Stimulated activated CD4-positive, alpha-beta T cell treated with anti-CD3 and anti-CD28 coated beads, Interleukin-2, amount 100 ng/mL, for 4 hours (primary cell): ENCODE results near the gene TTLL9.
"Not testable (repeated sequence)": the region's sequence is repeated elsewhere in the genome, so short reads cannot be mapped to it uniquely, and the experiment has no call there.

Experiments used
- DNase-seq: peaks from one replicate; pipeline ENCODE4 v3.0.0-alpha.2; 2020; ENCODE audit warnings: low read depth

The TTLL9 gene

GRCh38 chr20:31883829-31884228, 13.4 kb downstream of the TTLL9 start:
- no peak for DNase-seq

DNA sequence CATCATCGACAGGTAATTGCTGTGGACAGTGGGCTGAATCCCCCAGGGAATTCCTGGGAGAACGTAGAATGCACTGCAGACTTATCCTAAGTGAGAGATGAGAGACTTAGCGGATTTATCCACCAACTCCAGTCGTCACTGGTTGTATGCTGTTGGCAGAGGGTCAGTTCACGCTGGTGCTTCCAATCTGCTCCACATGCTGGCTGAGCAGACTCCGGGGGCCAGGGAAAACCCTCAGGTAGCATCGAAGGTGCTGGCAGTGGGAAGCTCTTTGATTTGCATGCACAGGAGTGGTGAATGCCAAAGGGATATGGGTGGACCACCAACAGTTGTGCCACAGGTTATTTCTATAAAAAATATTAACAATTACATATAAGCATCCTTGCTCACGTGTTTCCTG, 20.2 kb downstream of the TTLL9 start:
- no peak for DNase-seq

GRCh38 chr20:31894980-31895675, 24.7 kb downstream of the TTLL9 start:
- no peak for DNase-seq

- DNase-seq, result no peak
These were observed 25.6 kb downstream of the TTLL9 start for GRCh38 chr20:31896049-31896448.

GRCh38 chr20:31897541-31897940, 27.1 kb downstream of the TTLL9 start:
- no peak for DNase-seq

GRCh38 chr20:31901615-31902014, 31.2 kb downstream of the TTLL9 start:
- DNase-seq, result no peak

- no peak for DNase-seq
These were observed 33.4 kb downstream of the TTLL9 start for GRCh38 chr20:31903627-31904386.

DNA sequence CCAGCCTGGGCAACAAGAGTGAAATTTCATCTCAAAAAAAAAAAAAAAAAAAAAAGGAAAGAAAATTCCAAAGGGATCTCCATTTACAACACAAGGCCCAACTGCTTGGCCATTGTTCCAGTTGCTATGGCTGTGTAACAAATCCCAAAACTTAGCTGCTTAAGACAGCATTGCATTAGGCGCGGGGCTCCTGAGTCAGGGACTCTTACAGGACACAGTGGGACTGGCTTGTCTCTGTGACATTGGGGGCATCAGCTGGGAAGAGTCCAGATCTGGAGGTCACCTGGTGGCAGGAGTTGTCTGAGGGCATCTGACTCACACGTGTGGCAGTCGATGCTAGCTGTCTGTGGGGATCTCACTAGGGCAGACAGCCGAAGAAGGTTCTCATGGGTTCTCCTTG, 35.6 kb downstream of the TTLL9 start:
- DNase-seq, result no peak

GRCh38 chr20:31907046-31907445, 36.6 kb downstream of the TTLL9 start:
- DNase-seq, result no peak

DNA sequence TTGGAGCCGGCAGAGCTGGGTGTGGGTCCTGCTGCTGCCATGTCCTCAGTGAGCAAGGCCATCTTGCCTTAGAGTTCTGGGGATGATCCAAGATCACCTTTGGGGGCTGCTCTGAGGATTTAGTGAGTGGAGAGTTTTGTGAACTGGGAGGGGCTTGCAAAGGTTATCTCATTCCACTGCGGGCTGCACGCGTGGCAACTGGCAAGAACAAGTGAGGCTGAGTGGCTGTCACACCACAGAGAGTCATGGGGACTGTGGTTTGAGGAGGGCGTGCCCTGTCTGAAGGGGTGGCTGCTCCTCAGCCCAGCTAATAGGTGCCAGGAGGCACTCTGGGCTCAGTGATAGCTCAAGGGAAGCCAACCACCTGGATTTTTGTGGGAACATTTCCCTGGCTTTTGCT, 37.6 kb downstream of the TTLL9 start:
- DNase-seq, result no peak

- DNase-seq, result no peak
These were observed 38.0 kb downstream of the TTLL9 start for GRCh38 chr20:31908424-31908823.

DNA sequence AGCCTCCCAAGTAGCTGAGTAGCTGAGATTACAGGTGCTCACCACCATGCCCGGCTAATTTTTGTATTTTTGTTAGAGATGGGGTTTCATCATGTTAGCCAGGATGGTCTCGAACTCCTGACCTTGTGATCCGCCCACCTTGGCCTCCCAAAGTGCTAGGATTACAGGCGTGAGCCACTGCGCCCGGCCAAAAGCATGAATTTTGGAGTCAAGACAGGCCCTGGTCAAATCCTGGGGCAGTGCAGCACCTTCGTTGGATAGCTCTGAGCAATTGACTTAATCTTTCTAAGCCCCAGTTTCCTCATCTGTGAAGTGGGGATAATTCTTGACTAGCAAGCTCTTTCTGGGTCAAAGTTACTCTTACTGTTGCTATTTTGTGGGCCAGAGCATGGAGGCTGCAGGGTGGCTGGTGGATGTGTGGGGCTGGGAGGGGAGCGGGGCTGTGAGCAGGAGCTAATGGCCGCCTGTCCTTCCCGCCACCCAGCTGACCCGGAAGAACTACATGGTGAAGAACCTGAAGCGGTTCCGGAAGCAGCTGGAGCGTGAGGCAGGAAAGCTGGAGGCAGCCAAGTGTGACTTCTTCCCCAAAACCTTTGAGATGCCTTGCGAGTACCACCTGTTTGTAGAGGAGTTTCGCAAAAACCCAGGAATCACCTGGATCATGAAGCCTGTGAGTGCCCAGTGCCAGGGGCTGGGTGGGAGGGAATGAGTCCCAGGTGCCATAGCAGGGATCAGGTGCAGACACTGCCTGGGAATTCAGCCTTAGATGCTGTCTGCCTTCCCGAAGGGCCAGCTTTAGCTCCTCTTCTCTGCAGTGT, 39.0 kb downstream of the TTLL9 start:
- no peak for DNase-seq

DNA sequence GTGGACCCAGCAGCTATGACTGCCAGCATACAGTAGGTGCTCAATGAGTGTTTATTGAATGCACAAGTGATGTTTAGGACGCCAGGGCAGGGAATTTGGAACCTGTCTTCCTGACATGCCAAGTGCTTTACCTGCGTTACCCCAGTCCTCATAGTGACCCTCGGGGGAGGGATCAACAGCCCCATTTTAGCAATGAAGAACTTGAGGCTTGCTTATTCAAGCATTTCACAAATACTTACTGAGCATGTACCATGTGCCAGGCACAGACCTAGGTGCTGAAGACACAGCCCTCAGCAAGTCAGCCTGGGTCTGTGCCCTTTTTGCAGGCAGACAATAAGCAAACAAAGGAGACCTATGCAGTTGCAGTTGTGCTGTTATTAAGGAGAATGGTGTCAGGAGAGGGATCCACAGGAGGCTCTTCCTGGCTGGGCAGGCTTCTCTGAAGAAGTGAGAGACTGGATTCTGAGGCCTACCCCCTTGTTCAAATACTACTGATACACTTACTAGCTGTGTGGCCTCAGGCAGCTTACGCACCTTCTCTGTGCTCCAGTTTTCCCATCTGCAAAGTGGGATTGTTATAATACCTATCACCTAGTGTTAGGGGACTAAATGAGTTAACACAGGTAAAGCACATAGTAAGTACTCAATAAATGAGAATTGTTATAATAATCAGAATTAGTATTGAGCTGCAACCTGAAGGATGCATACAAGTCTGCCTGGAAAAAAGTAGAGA, 39.8 kb downstream of the TTLL9 start:
- DNase-seq, result no peak

GRCh38 chr20:31913431-31914157, 43.2 kb downstream of the TTLL9 start:
- no peak for DNase-seq

DNA sequence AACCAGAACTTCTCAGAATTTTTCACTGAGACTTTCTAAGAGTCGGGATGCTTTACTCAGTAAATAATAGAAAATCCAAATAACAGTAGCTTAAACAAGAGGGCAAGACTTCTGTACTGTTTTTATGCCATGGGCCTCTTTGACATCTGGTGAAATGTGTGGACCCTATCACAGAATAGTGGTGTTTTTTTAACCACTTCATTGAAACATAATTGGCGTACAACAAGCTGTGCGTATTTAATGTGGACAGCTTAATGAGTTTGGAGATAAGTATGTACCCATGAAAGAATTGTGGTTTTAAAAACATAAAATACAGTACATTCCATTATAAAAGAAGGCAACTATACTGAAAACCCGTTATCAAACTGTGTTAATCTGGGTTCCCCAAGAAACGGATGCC, 43.7 kb downstream of the TTLL9 start:
- DNase-seq, result no peak

GRCh38 chr20:31915491-31916280, 45.3 kb downstream of the TTLL9 start:
- no peak for DNase-seq

DNA sequence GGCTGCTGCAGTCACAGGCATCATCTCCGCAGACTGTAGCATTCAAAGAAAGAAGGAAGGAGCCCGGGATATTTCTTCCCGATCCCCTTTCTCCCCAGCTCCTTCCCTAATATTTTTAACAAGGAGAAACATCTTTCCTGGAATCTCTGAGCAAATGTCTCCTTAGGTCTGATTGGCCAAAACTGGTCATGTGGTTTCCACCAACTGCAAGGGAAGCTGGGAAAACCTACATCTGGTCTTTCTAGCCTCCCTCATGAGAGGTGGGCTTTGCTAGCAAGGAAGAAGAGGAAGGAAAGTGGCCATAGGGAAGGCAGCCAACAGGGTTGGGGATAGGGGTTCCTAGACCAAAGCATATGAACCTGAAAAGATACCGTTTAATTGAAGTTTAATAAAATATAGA, 46.3 kb downstream of the TTLL9 start:
- no peak for DNase-seq

DNA sequence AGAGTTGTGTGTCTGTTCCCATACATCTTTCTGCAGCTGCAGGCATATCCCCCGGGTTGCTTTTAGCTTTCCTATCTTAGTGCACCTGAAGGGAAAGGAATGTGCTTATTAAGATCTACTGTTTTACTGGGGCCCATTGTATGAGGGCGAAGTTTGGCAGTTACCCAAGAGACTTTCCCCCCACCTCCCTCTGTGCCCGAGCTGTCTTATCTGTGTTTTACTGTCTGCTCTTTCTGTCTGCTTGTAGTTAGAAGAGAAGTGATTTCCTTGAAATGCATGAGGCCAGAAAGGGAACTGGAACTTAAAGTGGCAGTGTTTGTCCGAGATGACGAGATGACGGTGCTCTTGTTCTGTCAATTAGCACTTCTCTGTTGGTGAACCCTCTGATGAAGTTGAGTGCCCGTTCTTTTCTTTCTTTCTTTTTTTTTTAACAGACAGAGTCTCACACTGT, 47.6 kb downstream of the TTLL9 start:
- DNase-seq, result not testable (repeated sequence)

DNA sequence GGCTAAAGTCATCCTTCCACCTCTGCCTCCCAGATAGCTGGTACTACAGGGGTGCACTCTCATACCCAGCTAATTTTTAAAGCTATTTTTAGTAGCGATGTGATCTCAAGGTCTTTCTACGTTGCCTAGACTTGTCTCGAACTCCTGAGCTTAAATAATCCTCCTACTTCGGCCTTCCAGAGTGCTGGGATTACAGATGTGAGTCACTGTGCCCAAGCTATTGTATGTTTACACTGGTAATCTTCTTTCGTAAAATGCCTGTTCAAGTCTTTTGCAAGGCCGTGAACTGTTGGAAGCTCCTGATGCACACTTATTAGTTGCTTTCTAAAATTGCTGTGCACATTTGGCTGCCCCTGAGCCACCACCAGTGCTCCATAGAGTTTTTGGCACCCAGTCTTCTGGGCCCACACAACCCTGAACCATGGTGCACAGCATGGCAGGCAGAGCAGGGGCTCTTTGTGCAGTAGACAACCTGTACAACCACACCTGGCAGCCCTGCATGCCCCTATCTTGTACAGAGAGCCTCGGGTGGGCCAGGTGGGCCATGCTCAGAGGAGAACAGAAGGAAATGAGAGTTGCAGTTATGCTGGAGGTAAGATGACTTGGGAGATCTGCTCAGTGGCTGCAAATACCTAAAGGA, 48.2 kb downstream of the TTLL9 start:
- DNase-seq, result no peak
